GM18951 (cell line): ENCODE results near the gene PRRC2C.

Source experiments
- POLR2A ChIP-seq: IDR thresholded peaks from 4 replicates; pipeline ENCODE4 v1.6.1; 2011; ENCODE audit warnings: mild to moderate bottlenecking; ENCODE audit not compliant: insufficient read length, insufficient read depth; ENCODE audit errors: extremely low read depth
- in situ Hi-C: fragments of 300-500 bp; cut with MboI; formaldehyde crosslinking; loops from one replicate; pipeline ENCODE4 v1.12.0; 2022; ENCODE audit warnings: low sequenced_read_pairs, mixed read lengths, inconsistent platforms; ENCODE audit not compliant: unreplicated experiment

Gene PRRC2C

DNA sequence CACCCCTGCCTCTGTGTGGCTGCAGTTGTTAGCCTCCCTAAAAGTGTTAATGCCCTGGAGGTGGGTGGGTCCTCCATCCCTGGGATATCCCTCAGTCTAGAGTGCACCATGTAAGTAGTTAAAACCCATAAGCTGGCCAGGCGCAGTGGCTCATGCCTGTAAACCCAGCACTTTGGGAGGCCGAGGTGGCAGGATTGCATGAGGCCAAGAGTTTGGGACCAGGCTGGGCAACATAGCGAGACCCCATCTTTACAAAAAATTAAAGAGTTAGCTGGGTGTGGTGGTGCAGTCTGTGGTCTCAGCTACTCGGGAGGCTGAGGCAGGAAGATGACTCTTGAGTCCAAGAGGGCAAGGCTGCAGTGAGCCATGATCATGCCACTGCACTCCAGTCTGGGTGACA, 156.9 kb downstream of the PRRC2C start:
- no peak for TF ChIP-seq POLR2A
- in situ Hi-C loops: loop anchor here (25.0 kb wide), 1 partner anchor 345 kb away; no protein-coding TSS in a partner anchor
